ENCODE results near the gene EIF2S3. TPM values are rescaled to one million over a fixed set of nuclear protein-coding genes. Genes with fewer than 3 reads are reported as not detected.

EIF2S3 gene
- total RNA-seq, 4 donors from 2014 or later: 50.5 to 129 (median 80.5) TPM

DNA sequence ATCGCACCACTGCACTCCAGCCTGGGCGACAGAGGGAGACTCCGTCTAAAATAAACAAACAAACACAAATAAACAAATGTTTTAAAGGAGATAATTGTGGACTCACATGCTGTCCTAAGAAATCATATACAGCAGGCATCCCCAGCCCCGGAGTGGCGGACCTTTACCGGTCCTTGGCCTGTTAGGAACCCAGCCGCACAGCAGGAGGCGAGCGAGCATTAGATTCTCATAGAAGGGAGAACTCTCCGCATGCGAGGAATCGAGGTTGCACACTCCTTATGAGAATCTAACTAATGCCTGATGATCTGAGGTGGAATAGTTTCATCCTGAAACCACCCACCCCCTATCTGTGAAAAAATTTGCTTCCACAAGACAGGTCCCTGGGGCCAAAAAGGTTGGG lies 39.0 kb downstream of the EIF2S3 start:
- H3K27ac ChIP-seq: no peak overlapping the region
- no peaks in the 10 kb centered on the region for H3K36me3 ChIP-seq
- no peak for DNase-seq
- intact Hi-C loops (cut with DNase I; ENCODE audit: low total_unique reads) (no loop called here), in situ Hi-C loops (cut with MboI; ENCODE audit: low pct_ligation_motif_present in 1 of 4, low pct_unique_long_range_greater_than_20kb in 1 of 4, low sequenced_read_pairs in 3 of 4) (loop anchor here in 2 of 4 donors (25.0 kb wide), 1 partner anchor 144 kb away; no protein-coding TSS in a partner anchor)
- no peaks in the 10 kb centered on the region for H3K27me3 ChIP-seq
- no peaks in the 10 kb centered on the region for H3K4me1 ChIP-seq
- H3K4me3 ChIP-seq: no peak overlapping the region
- no peak for TF ChIP-seq EP300 (IDR thresholded peaks at IDR 0.05; ENCODE audit: low read depth)
- no peak for TF ChIP-seq POLR2A (IDR thresholded peaks at IDR 0.05)
- no peak for TF ChIP-seq POLR2AphosphoS5 (IDR thresholded peaks at IDR 0.05)
- TF ChIP-seq, protein P1, sequence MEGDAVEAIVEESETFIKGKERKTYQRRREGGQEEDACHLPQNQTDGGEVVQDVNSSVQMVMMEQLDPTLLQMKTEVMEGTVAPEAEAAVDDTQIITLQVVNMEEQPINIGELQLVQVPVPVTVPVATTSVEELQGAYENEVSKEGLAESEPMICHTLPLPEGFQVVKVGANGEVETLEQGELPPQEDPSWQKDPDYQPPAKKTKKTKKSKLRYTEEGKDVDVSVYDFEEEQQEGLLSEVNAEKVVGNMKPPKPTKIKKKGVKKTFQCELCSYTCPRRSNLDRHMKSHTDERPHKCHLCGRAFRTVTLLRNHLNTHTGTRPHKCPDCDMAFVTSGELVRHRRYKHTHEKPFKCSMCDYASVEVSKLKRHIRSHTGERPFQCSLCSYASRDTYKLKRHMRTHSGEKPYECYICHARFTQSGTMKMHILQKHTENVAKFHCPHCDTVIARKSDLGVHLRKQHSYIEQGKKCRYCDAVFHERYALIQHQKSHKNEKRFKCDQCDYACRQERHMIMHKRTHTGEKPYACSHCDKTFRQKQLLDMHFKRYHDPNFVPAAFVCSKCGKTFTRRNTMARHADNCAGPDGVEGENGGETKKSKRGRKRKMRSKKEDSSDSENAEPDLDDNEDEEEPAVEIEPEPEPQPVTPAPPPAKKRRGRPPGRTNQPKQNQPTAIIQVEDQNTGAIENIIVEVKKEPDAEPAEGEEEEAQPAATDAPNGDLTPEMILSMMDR (IDR thresholded peaks at IDR 0.05): no peak
- no peaks in the 10 kb centered on the region for H3K9me3 ChIP-seq
- 93% methylated on average over 12 of the region's 12 CpGs; no CpG with 5 or more reads in 1 of the 2 donors for WGBS, 2 donors (ENCODE audit: low coverage in 1 of 2)

DNA sequence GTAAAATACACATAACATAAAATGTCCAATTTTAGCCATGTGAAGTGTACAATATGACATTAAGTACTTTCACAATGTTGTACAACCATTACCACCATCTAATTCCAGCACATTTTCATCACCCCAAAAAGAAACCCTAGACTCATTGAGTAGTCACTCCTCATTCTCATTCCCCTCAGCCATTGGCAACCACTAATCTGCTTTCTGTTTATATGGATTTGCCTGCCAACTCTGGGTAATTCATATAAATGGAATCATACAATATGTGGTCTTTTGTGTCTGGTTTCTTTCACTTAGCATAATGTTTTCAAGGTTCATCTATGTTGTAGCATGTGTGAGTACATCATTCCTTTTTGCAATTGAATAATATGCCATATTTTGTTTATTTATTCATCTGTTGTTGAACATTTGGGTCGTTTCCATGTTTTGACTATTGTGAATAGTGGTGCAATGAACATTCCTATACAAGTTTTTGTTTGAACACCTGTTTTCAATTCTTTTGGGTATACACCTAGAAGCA lies 43.0 kb downstream of the EIF2S3 start:
- no peaks in the 10 kb centered on the region for H3K4me1 ChIP-seq
- no peaks in the 10 kb centered on the region for H3K9me3 ChIP-seq
- in situ Hi-C loops (cut with MboI; ENCODE audit: low pct_ligation_motif_present in 1 of 4, low pct_unique_long_range_greater_than_20kb in 1 of 4, low sequenced_read_pairs in 3 of 4) (loop anchor here in 2 of 4 donors (25.0 kb wide), 1 partner anchor 140 kb away; no protein-coding TSS in a partner anchor), intact Hi-C loops (cut with DNase I; ENCODE audit: low total_unique reads) (no loop called here)
- H3K36me3 ChIP-seq: no peaks in the 10 kb centered on the region
- WGBS, 2 donors (ENCODE audit: low coverage in 1 of 2): 31% methylated on average over 1 of the region's 1 CpG; no CpG with 5 or more reads in 1 of the 2 donors
- H3K4me3 ChIP-seq: no peak overlapping the region
- no peak for DNase-seq
- H3K27ac ChIP-seq: no peak overlapping the region
- H3K27me3 ChIP-seq: no peaks in the 10 kb centered on the region
- TF ChIP-seq POLR2A (IDR thresholded peaks at IDR 0.05) (no peak), POLR2AphosphoS5 (IDR thresholded peaks at IDR 0.05) (no peak), EP300 (IDR thresholded peaks at IDR 0.05; ENCODE audit: low read depth) (no peak)
- TF ChIP-seq, protein P1 (IDR thresholded peaks at IDR 0.05): no peak

DNA sequence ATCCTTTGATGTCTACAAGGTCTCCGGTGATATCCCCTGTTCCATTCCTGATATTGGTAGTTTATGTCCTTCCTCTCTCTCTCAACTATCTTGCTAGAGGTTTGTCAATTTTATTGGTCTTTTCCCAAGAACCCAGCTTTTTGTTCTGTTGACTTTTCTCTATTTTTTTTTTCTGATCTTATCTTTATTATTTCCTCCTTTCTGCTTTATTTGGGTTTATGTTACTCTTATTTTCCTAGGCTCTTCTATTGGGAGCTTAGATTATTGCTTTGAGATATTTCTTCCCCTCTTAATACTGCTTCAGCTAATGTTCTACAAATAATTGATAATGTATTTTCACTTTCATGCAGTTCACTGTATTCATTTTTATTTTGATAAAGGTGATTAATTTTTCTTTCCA lies 44.2 kb downstream of the EIF2S3 start:
- DNase-seq: no peak
- intact Hi-C loops (cut with DNase I; ENCODE audit: low total_unique reads): no loop called here
- TF ChIP-seq POLR2AphosphoS5 (IDR thresholded peaks at IDR 0.05) (no peak), EP300 (IDR thresholded peaks at IDR 0.05; ENCODE audit: low read depth) (no peak), POLR2A (IDR thresholded peaks at IDR 0.05) (no peak)
- TF ChIP-seq, protein P1 (IDR thresholded peaks at IDR 0.05): no peak
- in situ Hi-C loops (cut with MboI; ENCODE audit: low pct_ligation_motif_present in 1 of 4, low pct_unique_long_range_greater_than_20kb in 1 of 4, low sequenced_read_pairs in 3 of 4): loop anchor here in 2 of 4 donors (25.0 kb wide), 1 partner anchor 138 kb away; no protein-coding TSS in a partner anchor
- H3K4me3 ChIP-seq: no peak overlapping the region
- no peak overlapping the region for H3K27ac ChIP-seq
- H3K36me3 ChIP-seq: no peaks in the 10 kb centered on the region
- no peaks in the 10 kb centered on the region for H3K9me3 ChIP-seq
- no peaks in the 10 kb centered on the region for H3K27me3 ChIP-seq
- no peaks in the 10 kb centered on the region for H3K4me1 ChIP-seq
- 80 to 81% methylated on average over 1 of the region's 1 CpG for WGBS, 2 donors (ENCODE audit: low coverage in 1 of 2)

DNA sequence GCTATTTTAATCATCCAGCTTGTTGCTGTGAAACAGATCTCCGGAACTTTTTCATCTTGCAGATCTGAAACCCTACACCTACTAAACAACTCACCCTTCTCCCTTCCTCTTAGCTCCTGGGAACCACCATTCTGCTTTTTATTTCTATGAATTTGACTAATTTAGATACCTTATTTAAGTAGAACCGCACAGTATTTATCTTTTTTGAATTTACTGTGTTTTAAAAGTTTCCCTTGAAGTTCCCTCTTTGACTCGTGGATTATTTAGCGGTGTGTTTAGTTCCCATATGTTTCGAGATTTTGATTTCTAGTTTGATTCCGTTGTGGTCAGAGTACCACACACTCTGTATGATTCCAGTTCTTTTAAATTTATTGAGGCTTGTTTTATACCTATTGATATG lies 44.6 kb downstream of the EIF2S3 start:
- Histone ChIP-seq H3K9me3 (no peaks in the 10 kb centered on the region), H3K27me3 (no peaks in the 10 kb centered on the region), H3K36me3 (no peaks in the 10 kb centered on the region), H3K27ac (no peak overlapping the region), H3K4me1 (no peaks in the 10 kb centered on the region), H3K4me3 (no peak overlapping the region)
- 73 to 80% methylated on average over 1 to 6 of the region's 6 CpGs for WGBS, 2 donors (ENCODE audit: low coverage in 1 of 2)
- intact Hi-C loops (cut with DNase I; ENCODE audit: low total_unique reads) (no loop called here), in situ Hi-C loops (cut with MboI; ENCODE audit: low pct_ligation_motif_present in 1 of 4, low pct_unique_long_range_greater_than_20kb in 1 of 4, low sequenced_read_pairs in 3 of 4) (loop anchor here in 2 of 4 donors (25.0 kb wide), 1 partner anchor 138 kb away; no protein-coding TSS in a partner anchor)
- TF ChIP-seq, protein P1 (IDR thresholded peaks at IDR 0.05): no peak
- TF ChIP-seq POLR2AphosphoS5 (IDR thresholded peaks at IDR 0.05) (no peak), POLR2A (IDR thresholded peaks at IDR 0.05) (no peak), EP300 (IDR thresholded peaks at IDR 0.05; ENCODE audit: low read depth) (no peak)
- no peak for DNase-seq
